GM21737 (cell line): ENCODE results near the gene NAMPT.
"Not testable (repeated sequence)": the region's sequence is repeated elsewhere in the genome, so short reads cannot be mapped to it uniquely, and the experiment has no call there.

Source experiments
- ATAC-seq: cut with Tn5 transposase; IDR thresholded peaks from one replicate; pipeline ENCODE4 v1.9.1; 2021; ENCODE audit warnings: mild to moderate bottlenecking, moderate library complexity; ENCODE audit not compliant: unreplicated experiment

NAMPT gene

DNA sequence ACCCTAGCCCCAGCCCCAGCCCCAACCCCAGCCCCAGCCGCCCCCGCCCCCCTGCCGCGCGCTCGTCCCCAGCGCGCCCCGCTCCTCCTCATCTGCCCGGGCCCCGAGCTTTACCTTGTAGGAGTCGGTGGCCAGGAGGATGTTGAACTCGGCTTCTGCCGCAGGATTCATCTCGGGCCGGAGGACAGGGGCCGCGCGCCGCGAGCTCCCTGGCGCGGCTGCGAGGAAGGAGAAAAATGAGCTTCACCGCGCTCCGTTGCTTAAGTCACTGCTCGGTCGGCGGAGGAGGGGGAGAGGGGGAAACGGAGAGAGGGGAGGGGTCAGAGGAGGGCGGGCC is at the start of gene NAMPT:
NAMPT (minus strand) TSS at position 270 of the 337 bp plus-strand sequence; CDS start at position 171, 99 bp downstream.
- ATAC-seq = no peak

DNA sequence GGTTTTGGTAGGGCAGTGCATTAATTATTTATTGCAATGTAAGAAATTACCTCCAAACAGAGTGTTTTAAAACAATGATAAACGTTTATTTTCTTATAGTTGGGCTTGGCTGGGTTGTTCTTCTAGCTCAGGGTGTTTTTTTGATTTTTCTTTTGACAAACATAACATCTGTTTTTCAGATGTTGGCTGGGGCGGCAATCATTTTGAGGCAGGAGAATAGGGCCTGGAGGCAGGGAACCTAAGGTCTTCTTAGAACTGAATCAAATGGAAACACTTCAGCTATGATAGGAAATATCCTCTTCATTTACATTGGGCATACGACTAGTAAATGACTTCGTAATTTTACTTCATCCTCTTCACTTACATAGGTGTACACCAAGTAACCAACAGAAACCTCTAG is 47.4 kb upstream of the NAMPT start:
- ATAC-seq = no peak

DNA sequence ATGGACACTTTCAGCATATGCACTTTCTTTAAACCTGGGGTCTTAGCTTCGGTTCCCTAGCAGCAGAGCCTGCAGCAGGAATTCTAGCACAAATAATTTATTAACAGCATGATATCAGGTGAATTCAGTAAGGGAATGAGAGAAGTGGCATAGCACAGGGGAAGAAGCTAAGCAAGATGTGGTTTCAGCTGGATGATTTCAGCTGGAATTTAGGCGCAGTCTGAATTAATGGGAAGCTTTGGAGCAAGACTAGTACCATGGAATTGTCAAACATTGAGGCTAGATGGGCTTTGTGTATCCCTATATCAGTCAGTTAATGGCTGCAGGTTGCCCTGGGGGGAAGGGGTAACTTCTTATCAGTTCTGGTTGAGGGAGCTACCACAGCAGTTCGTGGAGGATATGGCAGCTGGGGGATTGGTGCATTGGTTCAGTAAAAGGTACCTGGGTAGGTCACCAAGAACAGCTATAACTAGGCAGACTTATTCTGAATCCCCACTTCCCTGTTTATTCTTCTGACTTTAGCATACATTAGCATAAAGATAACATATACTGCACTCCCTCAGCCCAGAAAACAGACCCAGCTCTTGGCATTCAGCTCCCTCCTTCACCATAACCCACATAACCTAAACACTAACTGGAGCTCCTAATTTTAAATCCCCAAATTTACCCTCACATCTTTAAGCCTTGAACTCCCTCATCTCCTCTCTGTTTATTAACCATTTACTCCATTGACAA is 46.8 kb upstream of the NAMPT start:
- no peak for ATAC-seq

- no peak for ATAC-seq
Measured at GRCh38 chr7:106329971-106330733, 45.4 kb upstream of the NAMPT start.

DNA sequence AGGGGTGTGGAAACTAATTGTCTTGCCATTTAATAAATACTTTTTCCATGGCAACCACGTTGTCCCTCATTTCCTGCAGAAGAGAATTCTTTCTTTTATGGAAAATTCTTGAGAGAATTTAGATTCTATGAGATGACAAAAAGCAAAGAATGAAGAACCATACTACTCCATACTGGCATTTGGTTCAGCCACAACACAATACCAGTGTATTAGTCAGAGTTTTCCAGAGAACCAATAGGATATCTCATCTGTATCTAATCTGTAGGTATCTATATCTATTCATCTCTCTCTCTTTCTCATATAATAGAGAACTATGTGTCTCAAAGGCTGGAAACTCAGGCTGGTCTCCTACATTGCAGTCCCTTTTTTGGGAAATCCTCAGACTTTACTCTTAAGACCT is 44.6 kb upstream of the NAMPT start:
- no peak for ATAC-seq

DNA sequence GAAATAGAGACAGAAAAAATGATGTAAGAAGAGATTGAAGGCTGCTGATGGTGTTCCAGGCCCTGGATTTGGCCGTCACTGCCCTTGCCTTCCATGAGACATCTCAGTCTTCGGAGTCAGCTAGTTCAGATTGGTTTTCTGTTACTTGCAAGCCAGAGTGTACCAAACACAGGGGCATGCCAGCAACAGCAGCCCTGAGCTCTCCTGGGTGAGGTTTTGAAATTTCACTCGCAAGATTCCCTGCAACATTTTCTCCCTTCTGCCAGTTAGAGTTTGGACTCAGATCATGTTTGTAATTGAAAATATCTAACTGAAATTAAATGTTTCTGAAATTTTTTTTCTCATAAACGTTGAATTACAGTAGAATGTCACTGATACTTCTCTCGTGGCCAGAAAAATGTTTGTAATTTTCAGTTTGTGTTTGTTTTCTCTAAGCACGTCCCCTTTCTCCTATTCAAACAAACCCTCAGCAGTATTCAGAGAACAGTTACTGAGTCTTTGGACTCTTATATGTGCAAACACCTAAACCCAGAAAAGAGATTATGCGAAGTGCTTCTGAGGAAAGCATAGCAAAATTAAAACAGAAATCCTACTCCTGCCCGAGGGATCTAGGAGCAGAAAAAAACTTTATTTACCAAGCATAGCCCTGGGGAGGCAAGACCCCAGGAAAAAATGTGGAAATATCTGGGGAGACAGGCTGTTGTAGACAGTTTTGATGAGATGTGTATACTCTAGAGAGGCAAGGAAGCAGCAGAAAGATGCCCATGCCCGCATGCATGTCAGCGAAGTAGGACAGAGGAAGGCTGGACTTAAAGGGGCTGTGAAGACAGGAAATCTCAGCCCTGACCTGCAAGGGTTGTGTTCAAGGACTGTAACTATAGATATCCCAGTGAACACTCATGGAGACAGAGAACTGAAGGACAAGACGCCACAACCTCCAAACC is 43.0 kb upstream of the NAMPT start:
- no peak for ATAC-seq

- ATAC-seq = no peak
Measured at GRCh38 chr7:106326594-106327537, 42.1 kb upstream of the NAMPT start.

DNA sequence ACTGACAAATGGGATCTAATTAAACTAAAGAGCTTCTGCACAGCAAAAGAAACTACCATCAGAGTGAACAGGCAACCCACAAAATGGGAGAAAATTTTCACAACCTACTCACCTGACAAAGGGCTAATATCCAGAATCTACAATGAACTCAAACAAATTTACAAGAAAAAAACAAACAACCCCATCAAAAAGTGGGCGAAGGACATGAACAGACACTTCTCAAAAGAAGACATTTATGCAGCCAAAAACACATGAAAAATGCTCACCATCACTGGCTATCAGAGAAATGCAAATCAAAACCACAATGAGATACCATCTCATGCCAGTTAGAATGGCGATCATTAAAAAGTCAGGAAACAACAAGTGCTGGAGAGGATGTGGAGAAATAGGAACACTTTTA is 39.7 kb upstream of the NAMPT start:
- not testable (repeated sequence) for ATAC-seq

- not testable (repeated sequence) for ATAC-seq
Measured at GRCh38 chr7:106320254-106320770, 35.5 kb upstream of the NAMPT start.

DNA sequence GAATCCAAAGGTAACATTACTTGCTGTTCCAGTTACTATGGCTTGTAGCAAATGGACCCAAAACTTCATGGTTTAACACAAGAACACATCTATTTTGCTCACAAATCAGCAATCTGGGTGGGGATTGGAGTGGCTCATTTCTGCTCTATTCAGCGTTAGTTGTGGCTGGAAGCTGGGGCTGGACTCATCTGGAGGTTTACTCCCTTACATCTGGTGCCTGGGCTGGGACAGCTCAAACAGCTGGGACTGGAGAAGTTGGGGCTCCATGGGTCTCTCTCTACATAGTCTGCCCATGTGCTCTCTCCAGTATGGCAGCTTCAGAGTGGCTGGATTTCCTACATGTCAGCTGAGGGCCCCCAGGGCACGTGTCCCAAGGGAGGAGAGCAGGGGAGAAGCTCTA is 33.7 kb upstream of the NAMPT start:
- no peak for ATAC-seq

DNA sequence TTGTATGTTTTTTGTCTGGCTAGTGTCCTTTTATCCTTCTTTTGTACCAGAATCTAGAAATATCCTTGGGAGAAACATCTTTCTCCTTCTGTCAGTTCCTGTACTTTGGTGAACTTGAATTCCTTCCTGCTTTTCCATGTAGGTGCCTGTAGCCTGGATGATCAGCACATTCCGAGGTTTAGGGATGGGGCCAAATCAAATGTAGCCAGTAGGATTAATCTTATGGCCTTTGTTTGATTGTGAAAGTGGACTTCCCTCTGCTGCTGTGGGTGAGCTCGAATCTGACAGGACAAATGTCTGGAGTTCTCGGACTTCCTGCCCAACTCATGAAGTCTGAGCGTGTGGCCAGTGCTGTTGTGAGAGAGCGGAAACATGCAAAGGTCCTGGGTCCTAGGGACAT is 33.2 kb upstream of the NAMPT start:
- ATAC-seq = no peak

GRCh38 chr7:106316947-106317346 is 32.2 kb upstream of the NAMPT start:
- ATAC-seq = no peak

GRCh38 chr7:106314875-106315274 is 30.1 kb upstream of the NAMPT start:
- ATAC-seq = no peak

DNA sequence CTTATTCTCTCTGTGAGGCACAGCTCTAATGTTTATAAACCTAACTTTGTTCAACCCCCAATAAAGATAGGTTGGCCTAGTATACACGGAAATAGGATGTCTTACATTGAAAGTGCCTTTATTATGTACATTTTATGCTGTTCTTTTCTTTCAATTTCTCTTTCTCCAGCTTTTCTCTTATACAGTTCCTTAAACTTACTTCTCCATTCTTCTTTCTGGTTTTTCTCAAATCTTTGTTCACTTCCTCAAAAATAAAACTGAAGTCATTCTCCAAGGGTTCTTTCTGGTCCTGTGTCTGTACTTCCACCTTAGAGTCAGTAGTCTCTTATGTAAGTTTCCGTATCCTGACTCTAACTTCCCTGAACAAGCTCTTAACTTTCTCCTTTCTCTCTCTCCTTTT is 29.2 kb upstream of the NAMPT start:
- ATAC-seq = no peak

GRCh38 chr7:106313456-106313901 is 28.7 kb upstream of the NAMPT start:
- no peak for ATAC-seq

GRCh38 chr7:106312906-106313305 is 28.1 kb upstream of the NAMPT start:
- no peak for ATAC-seq

DNA sequence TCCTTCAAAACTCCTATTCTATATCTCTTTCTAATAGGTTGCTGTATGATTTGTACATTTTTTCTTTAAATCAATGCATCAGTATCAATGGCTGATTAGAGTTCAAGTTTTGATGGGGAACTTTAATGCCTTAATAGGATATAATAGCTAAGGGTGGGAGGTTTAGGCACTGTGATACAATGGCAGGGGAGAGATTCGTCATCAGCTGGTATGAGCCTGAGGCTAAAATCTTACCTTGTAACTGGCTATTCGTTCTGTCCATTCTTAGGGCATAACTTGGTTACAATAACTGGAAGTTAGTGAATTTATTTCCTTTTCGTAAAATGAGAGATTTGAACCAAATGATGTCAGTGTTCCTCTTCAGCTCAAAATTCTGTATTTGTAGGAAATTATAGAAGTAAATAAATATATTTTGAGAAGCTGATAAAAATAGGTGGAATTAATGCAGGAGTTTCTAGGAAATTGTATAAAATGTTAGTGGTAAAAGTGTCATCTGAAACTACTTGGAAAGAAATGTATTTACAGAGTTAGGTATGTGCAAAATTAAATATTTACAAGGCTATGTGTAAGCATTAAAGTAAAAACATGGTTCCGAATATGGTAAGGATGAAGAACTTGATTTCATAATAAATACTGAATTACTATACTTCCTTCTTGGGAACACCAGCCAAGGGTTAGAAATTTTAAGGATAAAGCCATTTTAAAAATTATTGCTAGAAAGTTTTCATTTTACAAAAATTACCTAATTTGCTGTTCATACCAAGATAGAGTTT is 27.5 kb upstream of the NAMPT start:
- no peak for ATAC-seq

DNA sequence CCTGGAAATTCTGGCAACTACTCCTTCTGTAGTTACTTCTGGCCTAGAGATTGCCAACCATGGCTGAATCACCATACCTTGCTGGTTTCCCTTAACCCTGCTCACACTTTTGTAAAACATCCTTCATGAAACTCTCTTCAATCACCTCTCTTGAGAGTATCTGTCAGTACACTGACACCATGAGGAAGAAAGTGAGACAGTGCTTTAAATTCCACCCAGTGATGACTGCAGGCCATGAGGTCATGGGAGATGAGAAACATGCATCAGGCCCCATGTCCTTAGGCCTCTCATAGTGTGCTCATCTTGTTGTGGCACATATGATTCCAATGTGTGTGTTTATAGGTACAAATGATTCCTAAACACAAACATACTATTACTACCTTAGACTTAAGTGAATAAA is 24.6 kb upstream of the NAMPT start:
- ATAC-seq = no peak

- no peak for ATAC-seq
Measured at GRCh38 chr7:106306256-106306655, 21.5 kb upstream of the NAMPT start.
